ENCODE data around the gene ACOT11. TPM values are rescaled to one million over a fixed set of nuclear protein-coding genes. Genes with fewer than 3 reads are reported as not detected.

Gene ACOT11
- total RNA-seq, 8 experiments from 2014 or later, result 0.35 to 1.9 (median 0.93) TPM

GRCh38 chr1:54556110-54556509 lies 8.1 kb downstream of the ACOT11 start:
- Histone ChIP-seq H3K27ac (no peak overlapping the region), H3K4me3 (no peak overlapping the region), H3K4me1 (replicated peaks in 1 of 2) (no peaks in the 10 kb centered on the region)
- in situ Hi-C loops (cut with MboI; ENCODE audit: low pct_unique_long_range_greater_than_20kb in 2 of 9, low sequenced_read_pairs in 9 of 9, unreplicated experiment in 9 of 9), result no loop called here
- 40 to 100% (median 83%) methylated on average over 1 of the region's 1 CpG; no CpG with 5 or more reads in 1 of the 10 experiments for WGBS, 10 experiments
- no peak for ATAC-seq (replicated peaks in 6 of 8)

- 32 to 89% (median 70%) methylated on average over 3 to 5 of the region's 5 CpGs for WGBS, 10 experiments
Measured at GRCh38 chr1:54557671-54558355, 9.8 kb downstream of the ACOT11 start.

GRCh38 chr1:54558434-54559030 lies 10.5 kb downstream of the ACOT11 start:
- in situ Hi-C loops (cut with MboI; ENCODE audit: low pct_unique_long_range_greater_than_20kb in 2 of 9, low sequenced_read_pairs in 9 of 9, unreplicated experiment in 9 of 9), result no loop called here
- ATAC-seq (replicated peaks in 6 of 8), result no peak

More at GRCh38 chr1:54557671-54558355, 9.8 kb downstream of the ACOT11 start:
- in situ Hi-C loops (cut with MboI; ENCODE audit: low pct_unique_long_range_greater_than_20kb in 2 of 9, low sequenced_read_pairs in 9 of 9, unreplicated experiment in 9 of 9), result no loop called here
- Histone ChIP-seq H3K4me1 (replicated peaks in 1 of 2) (no peaks in the 10 kb centered on the region), H3K4me3 (no peak overlapping the region), H3K27ac (no peak overlapping the region)
- peak in 1 of 8 experiments; percentile 24 for ATAC-seq (replicated peaks in 6 of 8)

GRCh38 chr1:54559111-54559548 lies 11.1 kb downstream of the ACOT11 start:
- WGBS, 10 experiments, result 80 to 100% (median 93%) methylated on average over 2 to 3 of the region's 9 CpGs; no CpG with 5 or more reads in 7 of the 10 experiments
- ATAC-seq (replicated peaks in 6 of 8), result no peak

More at GRCh38 chr1:54558434-54559030, 10.5 kb downstream of the ACOT11 start:
- H3K4me3 ChIP-seq, result no peak overlapping the region
- H3K4me1 ChIP-seq (replicated peaks in 1 of 2), result no peaks in the 10 kb centered on the region
- 33 to 100% (median 71%) methylated on average over 1 to 7 of the region's 7 CpGs; no CpG with 5 or more reads in 2 of the 10 experiments for WGBS, 10 experiments
- H3K27ac ChIP-seq, result no peak overlapping the region

GRCh38 chr1:54559771-54560231 lies 11.8 kb downstream of the ACOT11 start:
- Histone ChIP-seq H3K4me3 (no peak overlapping the region), H3K27ac (no peak overlapping the region), H3K4me1 (replicated peaks in 1 of 2) (no peaks in the 10 kb centered on the region)
- in situ Hi-C loops (cut with MboI; ENCODE audit: low pct_unique_long_range_greater_than_20kb in 2 of 9, low sequenced_read_pairs in 9 of 9, unreplicated experiment in 9 of 9), result no loop called here
- 70 to 100% (median 86%) methylated on average over 1 to 2 of the region's 3 CpGs; no CpG with 5 or more reads in 6 of the 10 experiments for WGBS, 10 experiments
- ATAC-seq (replicated peaks in 6 of 8), result no peak

More at GRCh38 chr1:54559111-54559548, 11.1 kb downstream of the ACOT11 start:
- in situ Hi-C loops (cut with MboI; ENCODE audit: low pct_unique_long_range_greater_than_20kb in 2 of 9, low sequenced_read_pairs in 9 of 9, unreplicated experiment in 9 of 9), result no loop called here
- H3K4me1 ChIP-seq (replicated peaks in 1 of 2), result no peaks in the 10 kb centered on the region
- no peak overlapping the region for H3K4me3 ChIP-seq
- no peak overlapping the region for H3K27ac ChIP-seq

- no peak overlapping the region for H3K4me3 ChIP-seq
- H3K27ac ChIP-seq, result no peak overlapping the region
- ATAC-seq (replicated peaks in 6 of 8), result no peak
- no peaks in the 10 kb centered on the region for H3K4me1 ChIP-seq (replicated peaks in 1 of 2)
- in situ Hi-C loops (cut with MboI; ENCODE audit: low pct_unique_long_range_greater_than_20kb in 2 of 9, low sequenced_read_pairs in 9 of 9, unreplicated experiment in 9 of 9), result no loop called here
- 70 to 100% (median 76%) methylated on average over 1 to 8 of the region's 17 CpGs; no CpG with 5 or more reads in 2 of the 10 experiments for WGBS, 10 experiments
Measured at GRCh38 chr1:54564312-54565112, 16.5 kb downstream of the ACOT11 start.

- no peak overlapping the region for H3K27ac ChIP-seq
- in situ Hi-C loops (cut with MboI; ENCODE audit: low pct_unique_long_range_greater_than_20kb in 2 of 9, low sequenced_read_pairs in 9 of 9, unreplicated experiment in 9 of 9), result no loop called here
- H3K4me3 ChIP-seq, result no peak overlapping the region
- WGBS, 10 experiments, result 70 to 100% (median 95%) methylated on average over 1 to 4 of the region's 4 CpGs; no CpG with 5 or more reads in 6 of the 10 experiments
- no peak for ATAC-seq (replicated peaks in 6 of 8)
- no peaks in the 10 kb centered on the region for H3K4me1 ChIP-seq (replicated peaks in 1 of 2)
Measured at GRCh38 chr1:54565113-54565501, 17.1 kb downstream of the ACOT11 start.

GRCh38 chr1:54566438-54567141 lies 18.6 kb downstream of the ACOT11 start:
- in situ Hi-C loops (cut with MboI; ENCODE audit: low pct_unique_long_range_greater_than_20kb in 2 of 9, low sequenced_read_pairs in 9 of 9, unreplicated experiment in 9 of 9), result no loop called here
- H3K27ac ChIP-seq, result no peak overlapping the region
- WGBS, 10 experiments, result 22 to 92% (median 72%) methylated on average over 1 to 5 of the region's 5 CpGs; no CpG with 5 or more reads in 3 of the 10 experiments
- H3K4me3 ChIP-seq, result no peak overlapping the region
- no peak for ATAC-seq (replicated peaks in 6 of 8)
- H3K4me1 ChIP-seq (replicated peaks in 1 of 2), result peaks cover 0 to 3% of the 10 kb centered on the region in 2 donors

GRCh38 chr1:54567961-54568360 lies 19.9 kb downstream of the ACOT11 start:
- WGBS, 10 experiments, result 41 to 88% (median 61%) methylated on average over 3 to 5 of the region's 5 CpGs; no CpG with 5 or more reads in 1 of the 10 experiments
- in situ Hi-C loops (cut with MboI; ENCODE audit: low pct_unique_long_range_greater_than_20kb in 2 of 9, low sequenced_read_pairs in 9 of 9, unreplicated experiment in 9 of 9), result no loop called here
- Histone ChIP-seq H3K27ac (no peak overlapping the region), H3K4me3 (no peak overlapping the region), H3K4me1 (replicated peaks in 1 of 2) (peaks cover 0 to 12% of the 10 kb centered on the region in 2 donors)
- no peak for ATAC-seq (replicated peaks in 6 of 8)

GRCh38 chr1:54569339-54569738 lies 21.3 kb downstream of the ACOT11 start:
- Histone ChIP-seq H3K27ac (no peak overlapping the region), H3K4me3 (no peak overlapping the region), H3K4me1 (replicated peaks in 1 of 2) (peaks cover 0 to 12% of the 10 kb centered on the region in 2 donors)
- in situ Hi-C loops (cut with MboI; ENCODE audit: low pct_unique_long_range_greater_than_20kb in 2 of 9, low sequenced_read_pairs in 9 of 9, unreplicated experiment in 9 of 9), result no loop called here
- 60 to 83% (median 74%) methylated on average over 1 to 4 of the region's 4 CpGs; no CpG with 5 or more reads in 4 of the 10 experiments for WGBS, 10 experiments
- peak in 5 of 8 experiments; percentile 10 to 78 (median 33) for ATAC-seq (replicated peaks in 6 of 8)

- Histone ChIP-seq H3K4me3 (no peak overlapping the region), H3K27ac (no peak overlapping the region), H3K4me1 (replicated peaks in 1 of 2) (peaks cover 0 to 12% of the 10 kb centered on the region in 2 donors)
- in situ Hi-C loops (cut with MboI; ENCODE audit: low pct_unique_long_range_greater_than_20kb in 2 of 9, low sequenced_read_pairs in 9 of 9, unreplicated experiment in 9 of 9), result no loop called here
- WGBS, 10 experiments, result 78 to 100% (median 85%) methylated on average over 1 to 5 of the region's 5 CpGs; no CpG with 5 or more reads in 4 of the 10 experiments
- ATAC-seq (replicated peaks in 6 of 8), result no peak
Measured at GRCh38 chr1:54570161-54570560, 22.1 kb downstream of the ACOT11 start.

GRCh38 chr1:54571326-54571725 lies 23.3 kb downstream of the ACOT11 start:
- no peak for ATAC-seq (replicated peaks in 6 of 8)
- WGBS, 10 experiments, result 84 to 100% (median 89%) methylated on average over 2 to 3 of the region's 3 CpGs; no CpG with 5 or more reads in 4 of the 10 experiments
- Histone ChIP-seq H3K4me3 (no peak overlapping the region), H3K27ac (no peak overlapping the region), H3K4me1 (replicated peaks in 1 of 2) (peaks cover 0 to 12% of the 10 kb centered on the region in 2 donors)
- in situ Hi-C loops (cut with MboI; ENCODE audit: low pct_unique_long_range_greater_than_20kb in 2 of 9, low sequenced_read_pairs in 9 of 9, unreplicated experiment in 9 of 9), result no loop called here
